Measurements from ENCODE around the gene PRKG1. TPM values are rescaled to one million over a fixed set of nuclear protein-coding genes. Genes with fewer than 3 reads are reported as not detected.

The PRKG1 gene
- total RNA-seq, 1 experiment from 2014 or later: 0.09 TPM

DNA sequence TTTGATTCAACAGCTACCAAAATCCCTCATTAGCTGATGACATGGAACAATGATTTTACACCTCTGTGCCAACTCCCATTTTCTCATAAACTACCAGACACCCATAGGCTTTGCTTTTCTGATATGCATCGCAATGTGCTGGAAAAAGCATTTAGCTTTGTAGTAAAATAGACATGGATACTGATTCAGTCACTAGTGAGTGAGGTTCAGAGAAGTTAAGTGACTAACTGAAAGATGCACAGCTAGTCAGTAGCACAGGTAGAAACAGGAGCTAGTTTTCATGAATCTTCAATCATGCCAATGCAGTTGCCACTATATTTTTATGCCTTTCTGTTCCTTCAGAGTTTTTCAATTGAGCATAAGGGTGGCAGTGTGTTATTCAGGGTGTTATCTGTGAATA is 38.7 kb downstream of the PRKG1 start:
- no TSS peak for BruUV-seq (replicated peaks)

DNA sequence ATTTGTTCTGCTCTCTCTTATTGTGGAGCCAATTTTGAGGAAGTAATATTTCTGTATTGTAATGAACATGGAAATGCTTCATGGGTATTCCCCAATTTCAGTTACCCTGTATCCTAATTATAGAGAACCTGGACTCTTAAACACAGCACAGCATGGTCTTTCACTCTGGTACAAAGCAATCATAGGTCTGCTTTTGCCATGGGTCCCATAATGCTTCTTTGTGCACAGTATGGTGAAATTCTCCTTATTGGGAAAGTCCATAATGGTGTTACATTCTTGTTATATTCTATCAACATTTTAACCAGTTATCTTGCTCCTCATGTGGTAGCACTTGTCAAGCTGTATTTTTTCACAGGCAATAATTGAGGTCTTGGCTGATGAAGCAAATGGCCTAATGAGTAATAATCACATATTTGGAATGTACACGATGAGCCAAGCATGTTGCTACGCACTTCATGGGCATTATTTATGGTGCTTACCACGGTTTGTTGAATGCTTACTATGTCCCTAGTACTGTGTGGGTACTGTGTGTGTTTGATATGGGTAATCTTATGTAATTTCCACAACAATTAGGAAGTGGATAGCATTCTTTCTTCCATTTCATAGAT is 42.9 kb downstream of the PRKG1 start:
- H3K36me3 Mint-ChIP-seq (ENCODE audit: insufficient read depth, unreplicated experiment): no peaks in the 10 kb centered on the region
- no peaks in the 10 kb centered on the region; the same call in 1 of the 2 replicates for H3K27me3 ChIP-seq (replicated peaks; ENCODE audit: control insufficient read depth, insufficient read depth, low read length)
- H3K9me3 Mint-ChIP-seq (ENCODE audit: unreplicated experiment): no peaks in the 10 kb centered on the region
- ChIA-PET POLR2A (no interaction called here), CTCF (no interaction called here)
- TF ChIP-seq, protein P1, sequence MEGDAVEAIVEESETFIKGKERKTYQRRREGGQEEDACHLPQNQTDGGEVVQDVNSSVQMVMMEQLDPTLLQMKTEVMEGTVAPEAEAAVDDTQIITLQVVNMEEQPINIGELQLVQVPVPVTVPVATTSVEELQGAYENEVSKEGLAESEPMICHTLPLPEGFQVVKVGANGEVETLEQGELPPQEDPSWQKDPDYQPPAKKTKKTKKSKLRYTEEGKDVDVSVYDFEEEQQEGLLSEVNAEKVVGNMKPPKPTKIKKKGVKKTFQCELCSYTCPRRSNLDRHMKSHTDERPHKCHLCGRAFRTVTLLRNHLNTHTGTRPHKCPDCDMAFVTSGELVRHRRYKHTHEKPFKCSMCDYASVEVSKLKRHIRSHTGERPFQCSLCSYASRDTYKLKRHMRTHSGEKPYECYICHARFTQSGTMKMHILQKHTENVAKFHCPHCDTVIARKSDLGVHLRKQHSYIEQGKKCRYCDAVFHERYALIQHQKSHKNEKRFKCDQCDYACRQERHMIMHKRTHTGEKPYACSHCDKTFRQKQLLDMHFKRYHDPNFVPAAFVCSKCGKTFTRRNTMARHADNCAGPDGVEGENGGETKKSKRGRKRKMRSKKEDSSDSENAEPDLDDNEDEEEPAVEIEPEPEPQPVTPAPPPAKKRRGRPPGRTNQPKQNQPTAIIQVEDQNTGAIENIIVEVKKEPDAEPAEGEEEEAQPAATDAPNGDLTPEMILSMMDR (IDR thresholded peaks at IDR 0.05; ENCODE audit: insufficient read depth in 1 of 2, low read depth in 1 of 2, low read length in 1 of 2, severe bottlenecking in 1 of 2, unreplicated experiment in 1 of 2): no peak
- H3K27me3 Mint-ChIP-seq (ENCODE audit: insufficient read depth, unreplicated experiment): peaks cover 16% of the 10 kb centered on the region
- H3K4me3 ChIP-seq (ENCODE audit: low read depth, low read length): no peak overlapping the region
- no TSS peak for BruUV-seq (replicated peaks)
- H3K4me1 ChIP-seq: no peaks in the 10 kb centered on the region
- no peaks in the 10 kb centered on the region for H3K4me1 Mint-ChIP-seq (ENCODE audit: low read depth, unreplicated experiment)
- intact Hi-C loops (cut with micrococcal nuclease; ENCODE audit: unreplicated experiment): no loop called here
- H3K36me3 ChIP-seq (ENCODE audit: control insufficient read depth, insufficient read depth, low read length): no peaks in the 10 kb centered on the region
- no peak overlapping the region for H3K4me3 Mint-ChIP-seq (ENCODE audit: unreplicated experiment)
- H3K9me3 ChIP-seq: no peaks in the 10 kb centered on the region
- DNase-seq: no peak
- H3K27ac Mint-ChIP-seq (ENCODE audit: unreplicated experiment): no peak overlapping the region

More for the DNA sequence above, 38.7 kb downstream of the PRKG1 start:
- H3K4me1 Mint-ChIP-seq (ENCODE audit: low read depth, unreplicated experiment): no peaks in the 10 kb centered on the region
- no peak overlapping the region for H3K27ac Mint-ChIP-seq (ENCODE audit: unreplicated experiment)
- no peaks in the 10 kb centered on the region for H3K36me3 ChIP-seq (ENCODE audit: control insufficient read depth, insufficient read depth, low read length)
- no peaks in the 10 kb centered on the region for H3K9me3 Mint-ChIP-seq (ENCODE audit: unreplicated experiment)
- TF ChIP-seq, protein P1 (IDR thresholded peaks at IDR 0.05; ENCODE audit: insufficient read depth in 1 of 2, low read depth in 1 of 2, low read length in 1 of 2, severe bottlenecking in 1 of 2, unreplicated experiment in 1 of 2): no peak
- intact Hi-C loops (cut with micrococcal nuclease; ENCODE audit: unreplicated experiment): no loop called here
- no peaks in the 10 kb centered on the region for H3K36me3 Mint-ChIP-seq (ENCODE audit: insufficient read depth, unreplicated experiment)
- CTCF ChIA-PET: no interaction called here
- no peak overlapping the region for H3K4me3 ChIP-seq (ENCODE audit: low read depth, low read length)
- H3K27me3 ChIP-seq (replicated peaks; ENCODE audit: control insufficient read depth, insufficient read depth, low read length): no peaks in the 10 kb centered on the region; the same call in 1 of the 2 replicates
- DNase-seq: no peak
- no peaks in the 10 kb centered on the region for H3K4me1 ChIP-seq
- POLR2A ChIA-PET: no interaction called here
- peaks cover 16% of the 10 kb centered on the region for H3K27me3 Mint-ChIP-seq (ENCODE audit: insufficient read depth, unreplicated experiment)
- no peak overlapping the region for H3K4me3 Mint-ChIP-seq (ENCODE audit: unreplicated experiment)
- no peaks in the 10 kb centered on the region for H3K9me3 ChIP-seq

DNA sequence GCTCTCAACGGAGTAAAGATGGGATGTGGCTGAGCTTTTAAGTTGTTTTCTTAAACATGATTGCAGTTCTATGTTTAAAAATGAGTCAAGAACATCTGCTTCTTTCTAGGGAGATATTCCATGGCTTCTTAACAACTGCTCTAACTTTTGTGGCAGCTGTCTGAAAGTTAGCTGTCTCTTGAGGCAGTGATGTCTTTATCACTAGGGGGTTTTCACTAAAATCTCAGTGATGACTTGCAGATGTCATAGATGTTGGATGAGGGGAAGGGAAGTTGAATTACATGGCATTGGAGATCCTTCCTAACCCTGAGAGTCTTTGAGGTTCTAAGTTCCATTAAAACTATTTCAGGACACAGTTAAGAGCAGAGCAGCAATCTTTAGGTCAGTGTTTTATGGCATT is 43.5 kb downstream of the PRKG1 start:
- Histone ChIP-seq H3K4me3 (ENCODE audit: low read depth, low read length) (no peak overlapping the region), H3K9me3 (no peaks in the 10 kb centered on the region), H3K27me3 (replicated peaks; ENCODE audit: control insufficient read depth, insufficient read depth, low read length) (no peaks in the 10 kb centered on the region; the same call in 1 of the 2 replicates), H3K36me3 (ENCODE audit: control insufficient read depth, insufficient read depth, low read length) (no peaks in the 10 kb centered on the region), H3K4me1 (no peaks in the 10 kb centered on the region)
- Mint-ChIP-seq H3K27ac (ENCODE audit: unreplicated experiment) (no peak overlapping the region), H3K36me3 (ENCODE audit: insufficient read depth, unreplicated experiment) (no peaks in the 10 kb centered on the region), H3K9me3 (ENCODE audit: unreplicated experiment) (no peaks in the 10 kb centered on the region), H3K4me1 (ENCODE audit: low read depth, unreplicated experiment) (no peaks in the 10 kb centered on the region), H3K4me3 (ENCODE audit: unreplicated experiment) (no peak overlapping the region), H3K27me3 (ENCODE audit: insufficient read depth, unreplicated experiment) (peaks cover 16% of the 10 kb centered on the region)
- no peak for DNase-seq
- CTCF ChIA-PET: no interaction called here
- no TSS peak for BruUV-seq (replicated peaks)
- TF ChIP-seq, protein P1 (IDR thresholded peaks at IDR 0.05; ENCODE audit: insufficient read depth in 1 of 2, low read depth in 1 of 2, low read length in 1 of 2, severe bottlenecking in 1 of 2, unreplicated experiment in 1 of 2): no peak
- intact Hi-C loops (cut with micrococcal nuclease; ENCODE audit: unreplicated experiment): no loop called here
- POLR2A ChIA-PET: no interaction called here

All from Caco-2 (cell line).